ENCODE measurements around the gene ERMP1.
"Not testable (repeated sequence)": the region's sequence is repeated elsewhere in the genome, so short reads cannot be mapped to it uniquely, and the experiment has no call there.

Gene ERMP1

GRCh38 chr9:5832538-5833529, at the start of gene ERMP1:
TSS of gene ERMP1 (minus strand) at chr9:5833117. CDS start at chr9:5833027, 90 bp downstream.
- H2AFZ ChIP-seq (ENCODE audit: low read length), result 0 out of 2 replicates have a peak within 1 kb of the TSS, but pooled peaks have one; percentile 9
- no peaks in the 10 kb centered on the region for H3K9me2 ChIP-seq (ENCODE audit: low read depth, low read length)
- peaks cover 7% of the 10 kb centered on the region; the same call in 1 of the 2 replicates for H3K79me2 ChIP-seq (ENCODE audit: insufficient read depth, low read length)
- no peaks in the 10 kb centered on the region for H3F3A ChIP-seq (ENCODE audit: insufficient read depth, low read length)
- no peaks in the 10 kb centered on the region for H4K20me1 ChIP-seq (ENCODE audit: insufficient read depth, low read length)
- peaks cover 25% of the 10 kb centered on the region; the same call in 1 of the 2 replicates for H3K36me3 ChIP-seq (ENCODE audit: insufficient read depth, low read length)
- H3K27me3 ChIP-seq (ENCODE audit: insufficient read depth, low read length), result no peaks in the 10 kb centered on the region
- peak; percentile 96 for TF ChIP-seq CTCF (IDR thresholded peaks at IDR 0.05; ENCODE audit: low read length)
- no peak for TF ChIP-seq EZH2 (IDR thresholded peaks at IDR 0.05; ENCODE audit: borderline replicate concordance, low read length)
- peak within 1 kb of the TSS; percentile 65 for H3K4me2 ChIP-seq (ENCODE audit: low read length)
- H3K4me1 ChIP-seq (ENCODE audit: insufficient read depth, low read length, severe bottlenecking), result peaks cover 43% of the 10 kb centered on the region
- H3K9ac ChIP-seq (ENCODE audit: low read length), result peak within 1 kb of the TSS; percentile 87
- 0 out of 2 replicates have a peak, but pooled peaks cover 2% of the 10 kb centered on the region for H3K9me3 ChIP-seq (ENCODE audit: low read length)
- H3K27ac ChIP-seq (ENCODE audit: low read depth, low read length, poor library complexity, severe bottlenecking), result peak within 1 kb of the TSS; percentile 73
- peak within 1 kb of the TSS; percentile 88 for H3K4me3 ChIP-seq (ENCODE audit: low read depth, low read length, poor library complexity, severe bottlenecking)

- H3F3A ChIP-seq (ENCODE audit: insufficient read depth, low read length); H4K20me1 ChIP-seq (ENCODE audit: insufficient read depth, low read length); H3K36me3 ChIP-seq (ENCODE audit: insufficient read depth, low read length); H3K4me3 ChIP-seq (ENCODE audit: low read depth, low read length, poor library complexity, severe bottlenecking); H3K9me2 ChIP-seq (ENCODE audit: low read depth, low read length); H2AFZ ChIP-seq (ENCODE audit: low read length); H3K79me2 ChIP-seq (ENCODE audit: insufficient read depth, low read length); H3K9me3 ChIP-seq (ENCODE audit: low read length); H3K27ac ChIP-seq (ENCODE audit: low read depth, low read length, poor library complexity, severe bottlenecking); H3K27me3 ChIP-seq (ENCODE audit: insufficient read depth, low read length); H3K4me1 ChIP-seq (ENCODE audit: insufficient read depth, low read length, severe bottlenecking); H3K9ac ChIP-seq (ENCODE audit: low read length); H3K4me2 ChIP-seq (ENCODE audit: low read length): not testable (repeated sequence)
Observed at GRCh38 chr9:5882244-5883012, 49.5 kb upstream of the ERMP1 start.

GRCh38 chr9:5879419-5880181, 46.7 kb upstream of the ERMP1 start:
- Histone ChIP-seq H3K27ac (ENCODE audit: low read depth, low read length, poor library complexity, severe bottlenecking) (no peak overlapping the region), H3K9me3 (ENCODE audit: low read length) (no peaks in the 10 kb centered on the region), H3K27me3 (ENCODE audit: insufficient read depth, low read length) (no peaks in the 10 kb centered on the region), H3K9ac (ENCODE audit: low read length) (no peak overlapping the region), H3K4me3 (ENCODE audit: low read depth, low read length, poor library complexity, severe bottlenecking) (no peak overlapping the region), H3K9me2 (ENCODE audit: low read depth, low read length) (no peaks in the 10 kb centered on the region), H3F3A (ENCODE audit: insufficient read depth, low read length) (no peaks in the 10 kb centered on the region), H3K4me1 (ENCODE audit: insufficient read depth, low read length, severe bottlenecking) (no peaks in the 10 kb centered on the region), H3K79me2 (ENCODE audit: insufficient read depth, low read length) (no peaks in the 10 kb centered on the region), H3K36me3 (ENCODE audit: insufficient read depth, low read length) (no peaks in the 10 kb centered on the region), H3K4me2 (ENCODE audit: low read length) (no peak overlapping the region), H4K20me1 (ENCODE audit: insufficient read depth, low read length) (no peaks in the 10 kb centered on the region), H2AFZ (ENCODE audit: low read length) (no peak overlapping the region)
- TF ChIP-seq EZH2 (IDR thresholded peaks at IDR 0.05; ENCODE audit: borderline replicate concordance, low read length), result no peak
- no peak for TF ChIP-seq CTCF (IDR thresholded peaks at IDR 0.05; ENCODE audit: low read length)
